GM12878 (cell line): ENCODE data around the gene ILF2. TPM values are rescaled to one million over a fixed set of nuclear protein-coding genes. Genes with fewer than 3 reads are reported as not detected.

ENCODE experiments used
- ATAC-seq: fragments of 200-7000 bp; cut with Tn5 transposase; 3 replicates; pipeline ENCODE4 v1.9.1; 2020; ENCODE audit warnings: mild to moderate bottlenecking, moderate library complexity
- BruUV-seq: library from RNA; stranded (reverse); fragments of 400-500 nt; replicated peaks from 2 replicates; lab custom pipeline; 2021; lab: Mats Ljungman, UMichigan
- CTCF ChIA-PET: fragments of 300-600 bp; sonication (Branson Sonifier 250); formaldehyde crosslinking; extraction: SDS; loops from one replicate; lab custom pipeline; 2021; ENCODE audit warnings: inconsistent platforms; lab: Yijun Ruan, JAX
- POLR2A ChIA-PET: fragments of 350-600 bp; formaldehyde crosslinking; extraction: SDS; loops from one replicate; lab custom pipeline; 2021; ENCODE audit warnings: inconsistent platforms; lab: Charles Lee
- RAD21 ChIA-PET: fragments of 300-600 bp; sonication (Branson Sonifier 250); formaldehyde crosslinking; loops from one replicate; lab custom pipeline; 2023; ENCODE audit warnings: antibody characterized with exemption; ENCODE audit not compliant: unreplicated experiment; lab: Charles Lee
- SMC1A ChIA-PET: fragments of 300-600 bp; sonication (Branson Sonifier 250); formaldehyde crosslinking; loops from one replicate; lab custom pipeline; 2023; ENCODE audit not compliant: unreplicated experiment, uncharacterized antibody; lab: Charles Lee
- DNase-seq: peaks from one replicate; pipeline ENCODE4 v3.0.0-alpha.2; 2011; ENCODE audit warnings: low read depth, low spot score
- FAIRE-seq: peaks from 3 replicates; lab custom pipeline; 2011; peaks lifted over from hg19 to GRCh38; lab: Jason Lieb, UNC
- H2AFZ ChIP-seq: 2 replicates; pipeline ENCODE4 v1.6.0; 2011; ENCODE audit warnings: low read depth, low read length, control low read depth; ENCODE audit not compliant: control insufficient read depth
- H3K27ac ChIP-seq: 2 replicates; pipeline ENCODE4 v1.5.1; 2011; ENCODE audit warnings: control low read depth; ENCODE audit not compliant: control insufficient read depth, insufficient read depth
- H3K27me3 ChIP-seq, 2 experiments: replicated peaks in 1 of 2; 2 replicates each; pipeline versions ENCODE4 v1.6.0 to v1.6.1; 2011; ENCODE audit warnings: low read length in 1 of 2; ENCODE audit not compliant: control insufficient read depth in 2 of 2, insufficient read depth in 2 of 2
- H3K36me3 ChIP-seq, 2 experiments: 2 replicates each; pipeline ENCODE4 v1.5.1; 2011; ENCODE audit warnings: low read length in 1 of 2; ENCODE audit not compliant: control insufficient read depth in 2 of 2, insufficient read depth in 2 of 2
- H3K4me1 ChIP-seq: 2 replicates; pipeline ENCODE4 v1.6.1; 2011; ENCODE audit warnings: mild to moderate bottlenecking, low read length, moderate library complexity, mixed read lengths; ENCODE audit not compliant: control insufficient read depth, insufficient read depth
- H3K4me2 ChIP-seq: 2 replicates; pipeline ENCODE4 v1.6.0; 2011; ENCODE audit warnings: control low read depth; ENCODE audit not compliant: control insufficient read depth, insufficient read depth
- H3K4me3 ChIP-seq: fragments of 200-600 bp; sonication (generic); 2 replicates; pipeline ENCODE4 v1.5.1; 2016
- H3K79me2 ChIP-seq: 2 replicates; pipeline ENCODE4 v1.6.0; 2011; ENCODE audit warnings: low read length; ENCODE audit not compliant: control insufficient read depth, insufficient read depth
- H3K9ac ChIP-seq: 2 replicates; pipeline ENCODE4 v1.8.0; 2011; ENCODE audit warnings: low read length, control low read depth, mixed read lengths; ENCODE audit not compliant: control insufficient read depth, insufficient read depth
- H3K9me3 ChIP-seq: replicated peaks from 3 replicates; pipeline ENCODE4 v1.5.1; 2011; ENCODE audit warnings: mild to moderate bottlenecking, low read length; ENCODE audit not compliant: control insufficient read depth, insufficient read depth
- H4K20me1 ChIP-seq: 2 replicates; pipeline ENCODE4 v1.6.0; 2011; ENCODE audit not compliant: control insufficient read depth, insufficient read depth
- JUND ChIP-seq: IDR thresholded peaks from 2 replicates; pipeline ENCODE4 v1.6.1; 2012; ENCODE audit warnings: low read depth, mild to moderate bottlenecking, low read length, improper control_type of control experiment, moderate library complexity
- NFYB ChIP-seq: IDR thresholded peaks from 2 replicates; pipeline ENCODE4 v1.6.1; 2011; ENCODE audit warnings: low read depth, mild to moderate bottlenecking, low read length, improper control_type of control experiment, moderate library complexity; ENCODE audit not compliant: insufficient read depth
- SMAD1 ChIP-seq: fragments of 450-650 bp; IDR thresholded peaks from 2 replicates; pipeline ENCODE4 v1.6.1; 2018; ENCODE audit warnings: mild to moderate bottlenecking, low read depth; ENCODE audit not compliant: partially characterized antibody
- TCF12 ChIP-seq: IDR thresholded peaks from 2 replicates; pipeline ENCODE4 v1.6.1; 2011; ENCODE audit warnings: low read depth, mild to moderate bottlenecking, low read length
- ZNF24 ChIP-seq: fragments of 450-650 bp; IDR thresholded peaks from 2 replicates; pipeline ENCODE4 v1.6.1; 2017; ENCODE audit warnings: antibody characterized with exemption, mild to moderate bottlenecking
- WGBS: methylation state at CpG from one replicate; pipeline ENCODE4 v1.1.6; 2016; ENCODE audit warnings: low lambda C conversion rate; ENCODE audit not compliant: insufficient replicate concordance, insufficient coverage; ENCODE audit errors: missing lambda C conversion rate; 5-methylcytosine and 5-hydroxymethylcytosine counted together
- in situ Hi-C: fragments of 300-500 bp; cut with MboI; formaldehyde crosslinking; loops from 9 replicates; pipeline ENCODE4 v1.14.3; 2018; ENCODE audit warnings: mixed read lengths
- intact Hi-C: fragments of 100-400 bp; cut with micrococcal nuclease; formaldehyde crosslinking; loops from one replicate; pipeline ENCODE4 v1.14.2; 2022; ENCODE audit not compliant: unreplicated experiment
- polyA plus RNA-seq, 11 experiments: library from polyadenylated mRNA; depleted of rRNA in 4 of 11; unstranded in 6 of 11; stranded (reverse) in 5 of 11; fragments of >200 nt; fragmentation: Nextera tagmentation in 4 of 11; fragmentation: Illumina TruSeq in 1 of 11; extraction: Ambion mirVana in 4 of 11; extraction: Trizol in 1 of 11; gene quantifications; 1 replicate in 1 of 11; 2 replicates in 10 of 11; pipeline versions ENCODE4 v1.2.1 to v1.2.3, GENCODE V29; 2011 to 2016; ENCODE audit warnings: inconsistent platforms in 2 of 11, missing spikeins in 2 of 11, low read depth in 1 of 11
- total RNA-seq, 4 experiments: library from RNA; depleted of rRNA in 3 of 4; stranded (reverse); fragments of >200 nt in 3 of 4; fragmentation: Illumina TruSeq in 1 of 4; extraction: Trizol in 1 of 4; gene quantifications; 2 replicates each; pipeline versions ENCODE4 v1.2.1 to v1.2.3, GENCODE V29; 2013 to 2021
- TF ChIP-seq, protein P1 (sequence below): IDR thresholded peaks from 2 replicates; pipeline ENCODE4 v1.6.1; 2011; ENCODE audit warnings: mild to moderate bottlenecking, low read depth, low read length, moderate library complexity; ENCODE audit not compliant: insufficient replicate concordance
- TF ChIP-seq, protein P2 (sequence below): fragments of 150-350 bp; IDR thresholded peaks from 2 replicates; pipeline ENCODE4 v1.6.1; 2016; ENCODE audit warnings: low read depth, low read length
- TF ChIP-seq, protein P3 (sequence below): fragments of 450-650 bp; IDR thresholded peaks from 2 replicates; pipeline ENCODE4 v1.6.1; 2017; ENCODE audit warnings: mild to moderate bottlenecking, low read depth, inconsistent platforms; ENCODE audit not compliant: poor library complexity, severe bottlenecking

ILF2 gene
- total and polyA plus RNA-seq, 10 of the 15 experiments (the other 5 are each of a cell fraction or from before 2014, with no cell fraction given): 261 to 520 (median 449) TPM

GRCh38 chr1:153683854-153684253, 13.1 kb upstream of the ILF2 start:
- FAIRE-seq (no peak), DNase-seq (no peak), ATAC-seq (no peak)
- ChIA-PET POLR2A (no interaction called here), CTCF (interaction anchor here (0.6 kb wide), 1 partner anchor 595 kb away, joined by 3 read pairs; no protein-coding TSS in a partner anchor), RAD21 (no interaction called here), SMC1A (interaction anchor here (0.6 to 1.3 kb wide), 2 partner anchors 9 to 302 kb away, joined by 3 read pairs; partner anchors contain the start of gene RAB13)
- 36% methylated on average over 4 of the region's 5 CpGs for WGBS
- H3K36me3 ChIP-seq: no peaks in the 10 kb centered on the region
- no peak overlapping the region for H3K27ac ChIP-seq
- no peaks in the 10 kb centered on the region for H3K79me2 ChIP-seq
- H3K9ac ChIP-seq: no peak overlapping the region
- no peak overlapping the region for H3K4me3 ChIP-seq
- no TSS peak for BruUV-seq
- peaks cover 5 to 16% of the 10 kb centered on the region in 2 experiments for H3K27me3 ChIP-seq
- H3K9me3 ChIP-seq: no peaks in the 10 kb centered on the region; the same call in 2 of the 3 replicates
- H4K20me1 ChIP-seq: no peaks in the 10 kb centered on the region; the same call in 1 of the 2 replicates
- H3K4me1 ChIP-seq: peaks cover 7% of the 10 kb centered on the region
- H3K4me2 ChIP-seq: no peak overlapping the region
- intact Hi-C loops (no loop called here), in situ Hi-C loops (no loop called here)
- no peak for TF ChIP-seq NFYB
- H2AFZ ChIP-seq: no peak overlapping the region

- in situ Hi-C loops: no loop called here
- WGBS: 65% methylated on average over 7 of the region's 7 CpGs
- TF ChIP-seq, protein P1, sequence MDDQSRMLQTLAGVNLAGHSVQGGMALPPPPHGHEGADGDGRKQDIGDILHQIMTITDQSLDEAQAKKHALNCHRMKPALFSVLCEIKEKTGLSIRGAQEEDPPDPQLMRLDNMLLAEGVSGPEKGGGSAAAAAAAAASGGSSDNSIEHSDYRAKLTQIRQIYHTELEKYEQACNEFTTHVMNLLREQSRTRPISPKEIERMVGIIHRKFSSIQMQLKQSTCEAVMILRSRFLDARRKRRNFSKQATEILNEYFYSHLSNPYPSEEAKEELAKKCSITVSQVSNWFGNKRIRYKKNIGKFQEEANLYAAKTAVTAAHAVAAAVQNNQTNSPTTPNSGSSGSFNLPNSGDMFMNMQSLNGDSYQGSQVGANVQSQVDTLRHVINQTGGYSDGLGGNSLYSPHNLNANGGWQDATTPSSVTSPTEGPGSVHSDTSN: no peak
- TF ChIP-seq, protein P2, sequence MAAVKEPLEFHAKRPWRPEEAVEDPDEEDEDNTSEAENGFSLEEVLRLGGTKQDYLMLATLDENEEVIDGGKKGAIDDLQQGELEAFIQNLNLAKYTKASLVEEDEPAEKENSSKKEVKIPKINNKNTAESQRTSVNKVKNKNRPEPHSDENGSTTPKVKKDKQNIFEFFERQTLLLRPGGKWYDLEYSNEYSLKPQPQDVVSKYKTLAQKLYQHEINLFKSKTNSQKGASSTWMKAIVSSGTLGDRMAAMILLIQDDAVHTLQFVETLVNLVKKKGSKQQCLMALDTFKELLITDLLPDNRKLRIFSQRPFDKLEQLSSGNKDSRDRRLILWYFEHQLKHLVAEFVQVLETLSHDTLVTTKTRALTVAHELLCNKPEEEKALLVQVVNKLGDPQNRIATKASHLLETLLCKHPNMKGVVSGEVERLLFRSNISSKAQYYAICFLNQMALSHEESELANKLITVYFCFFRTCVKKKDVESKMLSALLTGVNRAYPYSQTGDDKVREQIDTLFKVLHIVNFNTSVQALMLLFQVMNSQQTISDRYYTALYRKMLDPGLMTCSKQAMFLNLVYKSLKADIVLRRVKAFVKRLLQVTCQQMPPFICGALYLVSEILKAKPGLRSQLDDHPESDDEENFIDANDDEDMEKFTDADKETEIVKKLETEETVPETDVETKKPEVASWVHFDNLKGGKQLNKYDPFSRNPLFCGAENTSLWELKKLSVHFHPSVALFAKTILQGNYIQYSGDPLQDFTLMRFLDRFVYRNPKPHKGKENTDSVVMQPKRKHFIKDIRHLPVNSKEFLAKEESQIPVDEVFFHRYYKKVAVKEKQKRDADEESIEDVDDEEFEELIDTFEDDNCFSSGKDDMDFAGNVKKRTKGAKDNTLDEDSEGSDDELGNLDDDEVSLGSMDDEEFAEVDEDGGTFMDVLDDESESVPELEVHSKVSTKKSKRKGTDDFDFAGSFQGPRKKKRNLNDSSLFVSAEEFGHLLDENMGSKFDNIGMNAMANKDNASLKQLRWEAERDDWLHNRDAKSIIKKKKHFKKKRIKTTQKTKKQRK: no peak
- TF ChIP-seq TCF12: no peak
- no peak for TF ChIP-seq ZNF24
- TF ChIP-seq, protein P3, sequence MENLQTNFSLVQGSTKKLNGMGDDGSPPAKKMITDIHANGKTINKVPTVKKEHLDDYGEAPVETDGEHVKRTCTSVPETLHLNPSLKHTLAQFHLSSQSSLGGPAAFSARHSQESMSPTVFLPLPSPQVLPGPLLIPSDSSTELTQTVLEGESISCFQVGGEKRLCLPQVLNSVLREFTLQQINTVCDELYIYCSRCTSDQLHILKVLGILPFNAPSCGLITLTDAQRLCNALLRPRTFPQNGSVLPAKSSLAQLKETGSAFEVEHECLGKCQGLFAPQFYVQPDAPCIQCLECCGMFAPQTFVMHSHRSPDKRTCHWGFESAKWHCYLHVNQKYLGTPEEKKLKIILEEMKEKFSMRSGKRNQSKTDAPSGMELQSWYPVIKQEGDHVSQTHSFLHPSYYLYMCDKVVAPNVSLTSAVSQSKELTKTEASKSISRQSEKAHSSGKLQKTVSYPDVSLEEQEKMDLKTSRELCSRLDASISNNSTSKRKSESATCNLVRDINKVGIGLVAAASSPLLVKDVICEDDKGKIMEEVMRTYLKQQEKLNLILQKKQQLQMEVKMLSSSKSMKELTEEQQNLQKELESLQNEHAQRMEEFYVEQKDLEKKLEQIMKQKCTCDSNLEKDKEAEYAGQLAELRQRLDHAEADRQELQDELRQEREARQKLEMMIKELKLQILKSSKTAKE: no peak
- TF ChIP-seq JUND: no peak
- no peak for TF ChIP-seq SMAD1
These were observed 11.9 kb upstream of the ILF2 start for GRCh38 chr1:153682730-153683129.

More at GRCh38 chr1:153682730-153683129, 11.9 kb upstream of the ILF2 start:
- ATAC-seq (no peak), DNase-seq (no peak), FAIRE-seq (no peak)
- SMC1A ChIA-PET: no interaction called here
- H3K4me2 ChIP-seq: no peak overlapping the region
- intact Hi-C loops: no loop called here
- CTCF ChIA-PET: no interaction called here
- H3K36me3 ChIP-seq: no peaks in the 10 kb centered on the region
- no peaks in the 10 kb centered on the region; the same call in 2 of the 3 replicates for H3K9me3 ChIP-seq
- H3K79me2 ChIP-seq: no peaks in the 10 kb centered on the region
- no peak overlapping the region for H3K4me3 ChIP-seq
- peaks cover 16% of the 10 kb centered on the region for H3K4me1 ChIP-seq
- H3K27me3 ChIP-seq: peaks cover 14 to 25% of the 10 kb centered on the region in 2 experiments
- no peak overlapping the region for H3K27ac ChIP-seq
- no peaks in the 10 kb centered on the region; the same call in 1 of the 2 replicates for H4K20me1 ChIP-seq
- RAD21 ChIA-PET: no interaction called here
- H2AFZ ChIP-seq: no peak overlapping the region
- no TSS peak for BruUV-seq
- no peak overlapping the region for H3K9ac ChIP-seq
- POLR2A ChIA-PET: no interaction called here
